Stimulated activated CD4-positive, alpha-beta T cell treated with anti-CD3 and anti-CD28 coated beads, Interleukin-4, amount 100 ng/mL, for 4 hours (primary cell): Measurements from ENCODE around the gene IGF2R.

Source experiments
- DNase-seq, 2 experiments: peaks; one replicate each; pipeline ENCODE4 v3.0.0-alpha.2; 2020

IGF2R gene

DNA sequence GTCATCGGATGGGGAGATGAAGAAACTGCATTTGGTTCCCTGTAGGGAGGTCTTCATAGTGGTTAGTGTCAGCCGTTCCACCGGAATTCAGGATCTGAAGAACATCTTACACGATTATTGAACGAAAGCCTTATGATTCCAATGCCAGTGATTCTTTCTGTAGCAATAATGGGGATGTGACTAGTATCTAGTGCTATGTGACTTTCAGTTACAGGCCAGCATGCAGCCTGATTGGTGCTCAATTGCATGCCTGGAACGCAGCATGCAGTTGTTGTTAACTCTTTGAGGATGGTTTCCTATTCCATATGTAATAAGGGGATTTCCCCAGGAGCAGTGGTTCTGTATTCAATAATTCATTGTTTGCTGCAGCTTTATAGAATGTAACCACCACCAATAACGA is 81.1 kb downstream of the IGF2R start:
- no peak for DNase-seq

DNA sequence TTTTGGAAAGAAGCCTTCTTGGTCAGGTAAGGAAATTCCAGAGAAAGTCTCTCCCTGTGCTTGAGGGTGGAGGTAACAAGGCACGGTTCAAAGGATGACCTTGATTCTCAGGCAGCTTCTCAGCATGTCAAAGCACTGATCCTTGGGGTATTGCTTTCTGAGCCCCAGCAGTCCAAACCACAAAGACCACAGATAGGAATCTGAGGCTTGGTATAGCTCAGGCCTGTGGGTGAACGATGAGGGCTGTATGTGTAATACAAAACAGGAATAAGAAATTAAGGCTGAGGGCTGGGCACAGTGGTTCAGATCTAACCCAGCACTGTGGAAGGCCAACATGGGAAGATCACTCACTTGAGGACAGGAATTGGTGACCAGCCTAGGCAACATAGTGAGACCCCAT is 82.5 kb downstream of the IGF2R start:
- no peak for DNase-seq

DNA sequence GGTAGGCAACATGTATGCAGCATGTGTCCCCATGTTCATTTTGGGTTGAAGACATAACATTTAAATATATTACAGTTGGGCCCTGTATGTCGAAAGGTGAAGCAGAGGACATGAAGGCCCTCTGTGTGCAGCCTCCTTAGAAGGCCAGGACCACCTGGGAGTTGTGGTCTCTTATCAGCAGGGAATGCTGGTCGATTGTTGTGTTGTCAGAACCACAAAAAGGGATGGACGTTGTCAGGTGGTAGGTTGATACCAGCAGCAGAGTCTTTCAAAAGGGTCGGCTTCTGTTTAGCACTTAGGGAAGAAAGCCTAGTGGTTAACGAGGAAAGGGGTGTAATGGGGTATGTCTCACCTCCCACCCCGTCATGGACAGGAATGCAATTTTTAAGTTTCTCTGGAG is 85.4 kb downstream of the IGF2R start:
- DNase-seq, result no peak

DNA sequence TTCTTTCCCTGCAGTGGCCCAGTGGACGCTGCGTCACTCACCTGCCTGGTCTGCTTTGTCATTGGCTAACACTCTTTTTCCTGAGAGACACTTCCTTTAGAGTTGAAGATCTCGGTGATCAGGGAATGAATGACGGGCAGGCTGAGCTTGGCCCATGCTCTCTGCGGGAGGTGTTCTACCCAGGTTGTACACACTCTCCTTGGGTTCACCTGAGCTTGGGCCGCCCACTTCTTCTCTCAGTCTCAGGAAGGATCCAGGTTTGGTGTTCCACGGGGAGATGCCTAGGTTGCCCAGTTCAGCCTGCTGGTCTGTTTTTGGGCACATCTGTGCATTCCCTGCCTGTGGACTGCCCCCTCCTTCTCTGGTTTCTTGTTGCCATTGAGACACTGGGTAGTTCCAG is 86.0 kb downstream of the IGF2R start:
- DNase-seq, result no peak

DNA sequence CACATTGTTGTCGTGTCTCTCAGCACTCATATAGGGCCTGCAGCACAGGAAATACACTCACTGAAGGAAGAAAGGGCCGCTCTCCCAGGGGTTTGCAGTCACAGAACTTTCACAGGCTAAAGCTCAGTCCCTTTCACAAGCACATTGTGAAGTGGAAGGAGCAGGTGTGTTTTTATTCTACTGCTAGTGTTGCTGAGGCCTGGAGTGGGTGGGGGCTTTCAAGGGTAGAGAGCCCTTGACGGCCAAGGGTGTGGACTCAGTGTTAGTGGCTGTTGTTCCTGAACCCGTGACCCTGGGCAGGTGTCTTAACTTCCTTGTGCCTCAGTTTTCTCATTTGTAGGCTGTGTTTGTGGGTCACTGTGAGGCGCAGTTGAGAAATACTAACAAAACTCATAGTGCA is 86.5 kb downstream of the IGF2R start:
- no peak for DNase-seq

DNA sequence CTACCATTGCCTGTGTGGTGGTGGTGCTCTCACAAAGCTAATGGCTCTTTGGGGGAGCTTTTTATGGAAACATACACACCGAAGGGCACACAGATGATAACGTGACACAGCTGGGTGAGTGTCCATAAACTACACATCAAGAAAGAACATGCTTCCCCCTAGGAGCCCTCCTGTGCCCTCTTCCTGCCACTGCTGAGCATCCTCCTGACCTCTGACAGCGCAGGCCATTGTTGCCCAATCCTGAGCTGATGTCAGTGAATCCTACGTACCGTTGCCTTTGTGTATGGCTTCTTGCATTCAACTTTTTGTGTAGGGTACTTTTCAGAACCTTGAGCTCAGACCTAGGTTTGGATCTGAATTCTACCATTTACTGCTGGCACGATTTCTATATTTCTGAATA is 86.9 kb downstream of the IGF2R start:
- no peak for DNase-seq

DNA sequence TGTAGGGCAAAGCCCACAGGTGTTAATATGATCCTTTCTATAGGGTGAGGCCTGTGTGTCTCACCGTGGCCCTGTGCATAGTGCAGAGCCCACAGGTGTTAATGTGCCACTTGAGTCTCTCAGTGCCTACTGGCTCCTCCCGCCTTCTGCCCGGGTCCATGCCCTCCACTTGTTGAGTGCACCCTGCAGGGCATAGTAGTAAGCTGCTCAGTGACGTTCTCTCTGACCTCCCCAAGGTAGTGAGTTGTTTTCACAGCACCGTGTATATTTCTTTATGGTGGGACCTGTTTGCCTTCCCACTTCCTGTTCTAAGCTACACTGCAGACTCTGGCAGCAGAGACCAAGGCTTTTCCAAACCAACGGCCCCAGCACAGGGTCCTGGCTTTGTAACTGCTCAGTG is 88.2 kb downstream of the IGF2R start:
- DNase-seq, result no peak

DNA sequence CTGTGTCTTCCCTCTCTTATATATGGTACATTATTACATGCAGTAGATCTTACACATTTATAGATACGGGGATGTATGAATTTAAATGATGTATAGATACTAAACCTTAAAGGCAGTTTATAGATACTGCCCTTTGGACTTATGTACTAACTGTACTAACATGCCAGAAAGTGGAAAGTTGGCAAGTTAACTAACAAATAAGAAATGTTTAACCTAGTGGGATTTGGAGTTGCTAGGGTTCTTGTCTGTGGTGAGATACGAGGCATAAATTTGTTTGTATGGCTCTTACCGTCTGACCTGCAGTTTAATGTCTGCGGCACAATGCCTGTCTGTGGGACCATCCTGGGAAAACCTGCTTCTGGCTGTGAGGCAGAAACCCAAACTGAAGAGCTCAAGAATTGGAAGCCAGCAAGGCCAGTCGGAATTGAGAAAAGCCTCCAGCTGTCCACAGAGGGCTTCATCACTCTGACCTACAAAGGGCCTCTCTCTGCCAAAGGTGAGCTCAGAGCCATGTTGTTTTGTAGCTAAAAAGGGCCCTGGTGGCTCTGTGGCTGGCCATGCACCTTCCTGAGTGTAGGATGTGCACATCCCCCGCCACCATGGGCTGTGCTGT is 89.8 kb downstream of the IGF2R start:
- no peak for DNase-seq

DNA sequence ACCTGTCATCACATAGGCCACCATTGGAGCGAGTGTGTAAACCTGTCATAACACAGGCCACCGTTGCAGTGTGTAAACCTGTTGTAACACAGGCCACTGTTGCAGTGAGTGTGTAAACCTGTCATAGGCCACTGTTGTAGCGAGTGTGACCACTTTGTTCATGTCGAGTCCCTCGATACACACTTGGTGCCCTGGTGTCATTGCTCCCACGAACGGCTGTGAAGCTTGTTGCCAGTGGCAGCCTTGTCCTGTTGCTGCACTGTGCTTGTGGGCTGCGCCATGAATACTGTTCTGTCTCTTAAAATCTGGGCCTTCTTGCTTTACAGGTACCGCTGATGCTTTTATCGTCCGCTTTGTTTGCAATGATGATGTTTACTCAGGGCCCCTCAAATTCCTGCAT is 91.3 kb downstream of the IGF2R start:
- DNase-seq, result no peak

DNA sequence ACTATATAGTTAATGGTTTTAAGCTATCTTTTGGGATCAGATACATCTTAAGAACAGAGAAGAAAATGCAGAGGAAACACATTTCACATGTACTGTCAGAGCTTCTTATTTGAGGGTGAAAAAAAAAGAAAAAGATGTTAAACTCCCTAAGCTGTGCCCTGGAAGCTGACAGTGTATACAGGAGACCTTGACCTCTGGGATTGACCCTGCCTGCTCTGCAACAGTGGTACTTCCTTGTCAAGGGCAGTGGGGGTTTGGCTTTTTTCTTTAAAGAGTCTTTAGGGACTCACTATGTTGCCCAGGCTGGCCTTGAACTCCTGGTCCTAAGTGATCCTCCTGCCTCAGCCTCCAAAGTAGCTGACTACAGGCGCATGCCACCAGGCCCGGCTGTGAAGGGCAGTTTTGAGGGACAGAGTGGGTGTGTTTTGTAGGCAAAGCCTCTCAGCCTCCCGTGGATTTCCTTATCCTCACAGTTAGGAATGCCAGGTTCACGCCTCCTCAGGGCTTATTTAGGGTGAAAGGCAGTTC is 92.1 kb downstream of the IGF2R start:
- DNase-seq, result no peak

DNA sequence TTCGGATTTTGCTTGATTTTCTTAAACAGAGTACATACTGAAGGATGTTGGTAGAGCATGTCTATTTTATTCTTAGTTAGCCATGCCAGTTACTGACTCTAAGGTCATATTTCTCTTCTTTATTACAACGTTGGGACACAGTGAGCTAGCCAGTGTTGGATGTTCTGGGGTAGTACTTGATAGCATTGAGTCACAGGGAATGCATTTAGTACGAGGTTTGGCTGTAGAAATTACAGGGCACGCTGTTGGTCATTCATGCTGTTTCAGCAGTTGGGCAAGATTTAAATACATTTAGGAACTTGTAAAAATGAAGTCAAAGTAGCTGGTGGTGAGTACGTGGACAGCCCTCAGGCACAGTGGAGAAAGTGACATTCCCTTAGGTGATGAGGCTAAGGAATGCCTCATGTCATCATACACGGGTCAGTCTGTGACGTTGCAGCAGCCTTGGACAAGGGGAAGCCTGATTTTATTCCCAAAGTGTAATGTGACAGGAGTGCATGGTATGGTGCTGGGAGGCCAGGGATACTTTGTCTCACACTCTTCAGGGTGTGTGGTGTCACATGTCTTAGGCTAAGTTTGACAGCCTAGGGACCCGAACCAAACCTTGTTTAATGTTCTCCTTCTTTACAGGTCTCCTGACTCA is 95.0 kb downstream of the IGF2R start:
- DNase-seq, result no peak

DNA sequence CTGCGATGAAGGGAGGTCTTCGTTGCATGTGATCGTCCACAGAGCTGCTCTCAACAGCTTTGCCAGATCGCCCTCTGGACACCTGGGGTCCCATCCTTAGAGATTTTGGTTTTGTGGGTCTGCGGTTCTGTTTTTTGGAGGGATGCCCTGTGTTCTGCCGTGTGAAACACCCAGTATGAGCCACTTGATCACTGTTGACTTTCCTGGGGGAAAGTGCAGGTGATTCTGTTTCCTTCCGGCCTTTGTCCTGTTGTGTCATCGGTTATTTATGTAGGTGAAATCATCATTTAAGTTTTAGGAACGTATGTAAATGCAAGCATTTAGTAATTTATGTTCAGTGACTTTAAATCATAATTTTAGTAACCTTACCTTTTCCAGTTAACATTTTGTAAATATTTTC is 96.3 kb downstream of the IGF2R start:
- no peak for DNase-seq

DNA sequence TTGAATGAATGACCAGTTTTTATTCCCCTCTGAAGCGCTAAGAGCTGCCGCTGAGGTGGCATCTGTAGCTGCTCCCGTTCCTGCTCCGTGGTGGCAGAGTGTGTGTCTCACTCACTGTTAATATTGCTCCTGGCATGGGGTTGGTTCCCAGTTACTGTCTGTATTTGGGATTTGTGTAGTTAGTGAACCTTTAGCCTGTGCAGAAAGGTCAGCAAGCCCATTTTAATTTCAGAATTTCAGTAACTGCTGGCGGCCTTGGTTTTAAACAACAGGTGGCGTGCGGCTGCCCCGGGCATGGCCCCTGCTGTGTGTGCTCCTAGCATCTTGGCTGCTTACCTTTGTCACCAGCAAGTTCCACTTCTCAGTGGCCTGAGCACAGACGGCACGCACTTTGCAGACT is 98.7 kb downstream of the IGF2R start:
- DNase-seq, result no peak

DNA sequence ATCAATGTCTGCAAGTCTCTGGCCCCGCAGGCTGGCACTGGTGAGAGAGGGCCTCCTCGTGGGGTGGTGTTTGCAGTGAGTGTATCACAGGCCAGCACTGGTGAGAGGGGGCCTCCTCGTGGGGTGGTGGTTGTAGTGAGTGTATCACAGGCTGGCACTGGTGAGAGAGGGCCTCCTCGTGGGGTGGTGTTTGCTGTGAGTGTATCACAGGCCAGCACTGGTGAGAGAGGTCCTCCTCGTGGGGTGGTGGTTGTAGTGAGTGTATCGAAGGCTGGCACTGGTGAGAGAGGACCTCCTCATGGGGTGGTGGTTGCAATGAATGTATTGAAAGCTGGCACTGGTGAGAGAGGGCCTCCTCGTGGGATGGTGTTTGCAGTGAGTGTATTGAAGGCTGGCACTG is 99.5 kb downstream of the IGF2R start:
- DNase-seq, result no peak

DNA sequence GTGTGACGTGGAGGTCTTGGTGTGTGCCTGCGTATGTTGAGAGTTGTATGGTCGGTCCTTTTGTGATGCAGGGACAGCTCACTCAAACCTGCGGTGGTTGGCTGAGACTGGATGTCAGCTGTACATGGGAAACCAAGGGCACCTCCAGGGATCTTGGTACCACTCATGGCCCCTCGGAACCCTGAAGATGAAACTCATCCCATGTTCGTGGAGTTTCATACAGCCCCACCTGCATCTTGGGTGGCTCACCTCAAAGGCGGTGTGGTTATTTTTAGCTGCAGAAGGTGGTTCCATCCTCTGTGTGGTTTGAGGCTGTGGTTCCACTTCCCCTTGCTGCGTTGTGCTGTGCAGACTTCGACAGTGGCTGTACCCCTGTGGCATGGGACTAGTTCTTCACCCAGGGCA is 100.2 kb downstream of the IGF2R start:
- DNase-seq, result peak in 1 of 2 experiments; percentile 6

DNA sequence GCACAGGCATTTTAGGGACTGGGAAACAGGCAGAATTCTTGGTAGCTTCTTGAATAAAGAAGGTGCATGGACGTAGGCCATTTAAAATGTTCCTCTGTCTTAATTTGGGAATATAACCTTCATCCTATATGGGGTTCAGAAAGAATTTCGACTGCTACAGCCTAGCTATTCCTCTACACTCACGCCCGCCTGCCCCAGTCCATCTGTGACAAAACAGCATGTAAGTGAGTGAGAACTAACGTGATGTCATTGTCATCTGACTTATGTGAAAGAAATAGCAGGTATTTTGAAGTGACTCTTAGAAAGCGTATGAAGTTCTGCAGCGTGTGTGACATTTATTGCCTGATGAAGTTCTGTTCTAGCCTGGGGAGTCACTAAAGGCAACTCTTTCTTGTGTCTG is 100.6 kb downstream of the IGF2R start:
- no peak for DNase-seq

DNA sequence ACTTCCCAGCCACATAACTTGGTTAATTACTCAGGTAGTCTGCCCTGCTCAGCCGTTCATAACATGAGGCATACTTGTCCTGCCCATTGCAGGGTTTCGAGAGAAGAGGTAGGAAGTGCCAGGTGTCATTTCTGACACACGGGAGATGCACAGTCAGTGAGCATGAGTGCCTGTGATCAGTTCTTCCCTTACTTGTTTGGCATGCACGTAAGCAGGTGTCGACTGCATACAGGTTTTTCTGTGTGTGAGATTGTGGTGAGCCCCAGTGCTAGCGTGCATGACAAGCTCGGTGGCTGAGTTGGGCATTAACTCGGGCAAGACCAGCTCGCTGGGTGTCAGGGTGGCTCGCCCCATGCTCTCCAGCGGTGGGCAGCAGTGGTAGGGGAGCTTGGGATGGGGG is 101.5 kb downstream of the IGF2R start:
- DNase-seq, result no peak

DNA sequence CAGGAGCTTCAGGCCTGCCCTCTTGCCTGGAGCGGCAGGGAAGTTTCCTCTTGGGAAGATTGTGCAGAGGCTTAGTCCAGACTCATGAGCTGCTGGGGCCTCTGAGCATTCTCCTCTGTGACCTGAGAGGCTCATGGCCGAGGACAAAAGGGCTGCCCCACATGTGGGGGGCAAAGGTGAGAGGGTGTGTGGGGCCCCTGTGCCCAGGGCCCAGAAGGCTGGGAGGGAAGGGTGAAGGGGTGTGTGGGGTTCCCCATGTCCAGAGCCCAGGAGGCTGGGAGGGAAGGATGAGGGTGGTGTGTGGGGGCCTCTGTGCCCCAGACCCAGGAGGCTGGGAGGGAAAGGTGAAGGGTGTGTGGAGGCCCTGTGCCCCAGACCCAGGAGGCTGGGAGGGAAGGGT is 101.9 kb downstream of the IGF2R start:
- DNase-seq, result no peak

DNA sequence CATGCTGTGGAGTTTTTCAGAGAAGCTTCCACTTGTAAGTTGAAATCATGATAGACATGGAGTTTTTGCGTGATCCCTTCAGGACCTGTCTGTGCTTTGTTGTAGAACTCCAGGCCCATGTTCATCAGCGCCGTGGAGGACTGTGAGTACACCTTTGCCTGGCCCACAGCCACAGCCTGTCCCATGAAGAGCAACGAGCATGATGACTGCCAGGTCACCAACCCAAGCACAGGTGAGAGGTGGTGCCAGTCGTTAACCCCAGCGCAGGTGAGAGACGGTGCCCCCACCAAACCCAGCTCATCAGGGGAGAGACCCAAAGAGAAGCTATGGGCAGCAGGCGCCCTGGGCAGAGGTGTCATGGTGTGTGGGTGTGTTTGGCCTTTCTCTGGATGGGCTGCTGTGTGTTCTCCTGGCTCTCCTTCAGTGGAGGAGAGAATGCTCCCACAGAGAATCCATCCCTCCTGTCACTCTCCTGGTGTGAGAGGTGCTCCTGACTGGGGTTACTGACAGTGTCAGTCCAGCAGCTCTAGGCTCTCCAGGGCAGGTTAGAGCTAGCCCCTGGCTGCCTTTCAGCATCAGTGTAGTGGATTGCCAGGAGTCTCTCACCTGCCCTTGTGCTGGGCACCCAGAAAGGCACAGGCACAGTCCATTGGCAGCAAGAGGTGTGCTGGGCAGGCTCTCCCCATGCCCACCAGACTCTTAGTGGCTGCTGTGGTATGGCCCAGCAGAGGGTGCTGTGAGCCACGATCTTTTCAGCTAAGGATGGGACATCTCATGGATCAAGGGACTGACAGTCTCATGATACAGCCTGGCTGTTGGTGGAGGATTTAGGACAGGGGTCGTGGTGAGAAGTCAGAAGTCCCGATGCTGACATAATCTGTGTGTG is 103.2 kb downstream of the IGF2R start:
- no peak for DNase-seq

DNA sequence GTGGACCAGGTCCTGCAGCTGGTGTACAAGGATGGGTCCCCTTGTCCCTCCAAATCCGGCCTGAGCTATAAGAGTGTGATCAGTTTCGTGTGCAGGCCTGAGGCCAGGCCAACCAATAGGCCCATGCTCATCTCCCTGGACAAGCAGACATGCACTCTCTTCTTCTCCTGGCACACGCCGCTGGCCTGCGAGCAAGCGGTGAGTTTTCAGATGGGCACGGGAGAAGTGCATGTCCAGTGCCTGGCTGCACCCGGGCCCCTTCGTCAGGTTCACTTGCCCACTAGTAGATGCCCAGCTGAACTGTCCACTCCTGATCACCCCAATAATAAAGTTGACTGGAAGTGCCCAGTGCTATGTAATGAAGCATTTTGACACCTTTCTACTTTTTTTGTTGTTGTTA is 104.4 kb downstream of the IGF2R start:
- no peak for DNase-seq

DNA sequence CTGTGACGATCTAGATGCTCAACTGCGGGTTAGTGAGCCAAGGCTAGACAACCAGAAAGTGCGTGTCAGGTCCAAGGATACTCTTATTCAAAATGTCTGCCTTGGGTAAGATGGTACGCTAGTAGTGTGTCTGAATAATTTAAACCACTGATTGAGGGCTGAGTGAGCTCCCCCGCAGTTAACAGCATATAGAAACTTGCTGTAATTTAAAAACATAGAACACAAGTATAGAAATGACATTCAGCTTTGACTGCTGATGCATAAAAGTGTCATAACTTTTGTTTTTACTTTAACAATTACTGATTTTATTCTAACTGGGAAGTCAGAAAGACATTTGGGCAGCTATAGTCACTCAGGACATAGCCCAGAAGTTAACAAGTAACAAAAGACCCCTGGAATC is 107.1 kb downstream of the IGF2R start:
- DNase-seq, result no peak

DNA sequence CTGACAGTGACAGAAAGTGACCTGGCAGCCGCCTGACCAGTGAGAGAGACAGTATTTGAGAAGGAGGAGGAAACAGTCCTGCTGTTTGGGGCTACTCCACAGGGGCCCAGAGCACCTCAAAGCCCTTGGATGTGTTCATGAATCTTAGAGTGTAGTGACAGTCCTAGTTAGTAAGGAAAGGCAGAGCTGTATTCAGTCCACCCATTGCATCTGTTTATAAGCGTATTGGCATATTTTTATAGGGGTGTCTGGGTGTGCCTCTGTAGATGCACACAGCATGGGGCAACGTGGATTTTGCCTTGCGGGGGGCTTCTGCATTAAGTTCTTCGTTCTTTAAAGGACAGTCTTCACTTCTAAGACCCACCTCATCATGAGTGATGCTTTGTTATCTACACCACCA is 108.1 kb downstream of the IGF2R start:
- DNase-seq, result no peak

DNA sequence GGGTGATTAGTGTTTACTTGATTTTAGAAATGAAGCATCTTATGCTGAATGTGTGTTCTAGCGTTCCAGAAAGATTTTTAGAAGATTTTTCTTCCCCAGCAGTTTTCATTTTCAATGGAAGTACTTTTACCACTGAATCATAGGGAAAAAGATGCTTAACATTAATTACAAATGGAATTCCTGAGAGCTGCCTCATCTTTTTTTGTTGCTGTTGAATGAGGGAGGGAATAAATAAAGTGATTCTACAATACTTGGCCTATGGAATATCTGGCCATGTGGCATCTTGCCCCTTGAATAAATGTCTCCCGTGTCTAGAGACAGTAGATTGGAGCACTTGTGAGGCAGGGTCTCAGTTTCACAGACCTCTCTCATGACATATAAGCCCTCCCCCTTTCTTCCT is 108.6 kb downstream of the IGF2R start:
- no peak for DNase-seq
